OCI-LY7 (cell line): Measurements from ENCODE around the gene SOX13. TPM values are rescaled to one million over a fixed set of nuclear protein-coding genes. Genes with fewer than 3 reads are reported as not detected.

ENCODE experiments used
- BruUV-seq: library from RNA; stranded (reverse); fragments of 400-500 nt; replicated peaks from 2 replicates; lab custom pipeline; 2021; lab: Mats Ljungman, UMichigan
- CTCF ChIA-PET: fragments of 300-600 bp; sonication (Branson Sonifier 250); formaldehyde crosslinking; loops from one replicate; lab custom pipeline; 2022; ENCODE audit warnings: antibody characterized with exemption; ENCODE audit not compliant: unreplicated experiment; lab: Charles Lee
- POLR2A ChIA-PET: fragments of 300-600 bp; sonication (Branson Sonifier 250); formaldehyde crosslinking; loops from one replicate; lab custom pipeline; 2022; ENCODE audit warnings: antibody characterized with exemption; lab: Charles Lee
- DNase-seq: peaks from one replicate; pipeline ENCODE4 v3.0.0-alpha.2; 2015; ENCODE audit warnings: low spot score
- H2AFZ ChIP-seq: fragments of 200-600 bp; sonication (generic), shearing (Covaris generic); 2 replicates; pipeline ENCODE4 v1.6.1; 2014; ENCODE audit warnings: mild to moderate bottlenecking, antibody characterized with exemption, low read length, moderate library complexity
- H3K27ac ChIP-seq: fragments of 200-600 bp; sonication (generic); 2 replicates; pipeline ENCODE4 v1.5.1; 2014; ENCODE audit warnings: mixed run types, low read depth, mild to moderate bottlenecking, moderate library complexity, low read length, inconsistent platforms; ENCODE audit not compliant: poor library complexity, severe bottlenecking
- H3K36me3 ChIP-seq: fragments of 200-600 bp; sonication (generic); 2 replicates; pipeline ENCODE4 v1.6.1; 2014; ENCODE audit warnings: mild to moderate bottlenecking, antibody characterized with exemption, low read length, moderate library complexity, mixed read lengths; ENCODE audit not compliant: insufficient read depth
- H3K4me1 ChIP-seq: fragments of 200-600 bp; sonication (generic); 2 replicates; pipeline ENCODE4 v1.5.1; 2014; ENCODE audit warnings: mild to moderate bottlenecking, low read length; ENCODE audit not compliant: insufficient read depth, poor library complexity, severe bottlenecking
- H3K4me2 ChIP-seq: fragments of 200-600 bp; sonication (generic); 2 replicates; pipeline ENCODE4 v1.6.1; 2014; ENCODE audit warnings: mild to moderate bottlenecking, low read length
- H3K4me3 ChIP-seq: fragments of 200-600 bp; sonication (generic); 2 replicates; pipeline ENCODE4 v1.5.1; 2014; ENCODE audit warnings: mild to moderate bottlenecking, low read depth, low read length; ENCODE audit not compliant: poor library complexity, severe bottlenecking
- H3K79me2 ChIP-seq: fragments of 200-600 bp; sonication (generic); 2 replicates; pipeline ENCODE4 v1.6.1; 2016; ENCODE audit warnings: low read depth, mild to moderate bottlenecking, low read length, moderate library complexity, mixed read lengths; ENCODE audit not compliant: insufficient read depth
- H3K9me2 ChIP-seq: fragments of 200-600 bp; sonication (generic); 2 replicates; pipeline ENCODE4 v1.6.1; 2016; ENCODE audit warnings: mild to moderate bottlenecking, low read length, mixed read lengths; ENCODE audit not compliant: insufficient read depth
- H3K9me3 ChIP-seq: fragments of 200-600 bp; sonication (generic); 2 replicates; pipeline ENCODE4 v1.6.1; 2014; ENCODE audit warnings: mild to moderate bottlenecking, mixed run types, low read length, mixed read lengths
- H4K20me1 ChIP-seq: fragments of 200-600 bp; sonication (generic); 2 replicates; pipeline ENCODE4 v1.6.1; 2014; ENCODE audit warnings: mild to moderate bottlenecking, antibody characterized with exemption, low read length, moderate library complexity, mixed read lengths; ENCODE audit not compliant: insufficient read depth
- EZH2phosphoT487 ChIP-seq: fragments of 200-600 bp; sonication (generic); IDR thresholded peaks from 2 replicates; pipeline ENCODE4 v1.6.1; 2018; ENCODE audit warnings: low read depth, borderline replicate concordance, mild to moderate bottlenecking, mixed run types, antibody characterized with exemption, low read length, moderate library complexity, mixed read lengths
- intact Hi-C: fragments of 100-400 bp; cut with micrococcal nuclease; formaldehyde crosslinking; loops from one replicate; pipeline ENCODE4 v1.10.0; 2022; ENCODE audit not compliant: unreplicated experiment
- total RNA-seq, 2 experiments: library from RNA; depleted of rRNA in 1 of 2; stranded (reverse); fragments of >200 nt in 1 of 2; shearing (Covaris generic) in 1 of 2; gene quantifications; 2 replicates each; pipeline ENCODE4 v1.2.3, GENCODE V29; 2014 to 2022
- TF ChIP-seq, protein P1 (sequence below): fragments of 200-600 bp; sonication (generic); conservative IDR thresholded peaks from 2 replicates; pipeline ENCODE4 v1.5.1; 2014; ENCODE audit warnings: mild to moderate bottlenecking, antibody characterized with exemption, low read length, moderate library complexity, mixed read lengths

The SOX13 gene
- total RNA-seq, 2 experiments from 2014 or later: 0.27 TPM; not detected in 1

DNA sequence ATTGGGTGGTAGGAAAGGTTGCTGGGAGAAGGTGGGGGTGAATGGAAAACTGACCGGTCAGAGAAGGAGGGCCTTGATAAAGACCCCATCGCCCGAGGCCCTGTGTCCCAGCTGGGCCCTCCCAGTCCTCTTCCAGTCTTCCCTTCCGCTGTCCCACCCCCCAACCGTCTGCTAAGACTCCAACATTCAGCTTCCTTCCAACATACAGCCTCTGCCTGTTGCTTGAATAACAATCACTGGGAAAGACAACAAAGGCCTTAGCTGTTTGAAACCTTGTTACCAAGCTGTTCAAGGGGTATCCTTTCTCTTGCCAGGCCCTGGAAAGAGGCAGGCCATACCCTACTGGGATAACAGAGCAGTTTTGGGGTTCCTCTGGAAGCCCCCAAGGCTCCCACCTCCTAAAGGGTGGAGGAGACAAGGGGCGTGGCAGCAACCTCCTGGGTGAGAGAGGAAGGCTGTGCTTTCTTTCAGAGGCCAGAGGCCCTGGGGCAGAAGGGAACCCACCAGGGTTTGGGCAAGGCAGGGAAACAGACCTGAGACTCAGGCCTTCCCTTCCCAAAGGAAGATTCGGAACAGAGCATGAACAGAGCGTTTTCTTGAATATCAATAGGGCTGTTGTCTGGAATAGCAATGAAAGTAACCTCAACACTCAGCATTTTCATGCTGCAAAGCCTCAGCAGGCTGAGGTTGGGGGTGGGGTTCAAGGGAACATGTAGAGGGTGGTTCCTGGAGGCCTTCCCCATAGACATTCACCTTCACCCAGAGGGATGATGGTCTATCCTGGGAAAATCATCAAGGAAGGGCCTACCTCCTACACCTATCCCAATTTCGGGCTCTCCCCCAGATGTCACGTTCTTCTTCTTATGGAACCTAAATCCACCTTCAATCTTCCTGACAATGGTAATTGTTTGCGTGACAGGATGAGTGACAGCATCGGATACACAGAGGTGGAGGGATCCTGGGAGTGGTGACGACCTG, 74.8 kb downstream of the SOX13 start:
- CTCF ChIA-PET: no interaction called here
- Histone ChIP-seq H3K4me2 (no peak overlapping the region), H3K27ac (no peak overlapping the region), H3K4me1 (no peaks in the 10 kb centered on the region), H2AFZ (no peak overlapping the region), H3K9me2 (no peaks in the 10 kb centered on the region), H4K20me1 (no peaks in the 10 kb centered on the region), H3K4me3 (no peak overlapping the region), H3K36me3 (no peaks in the 10 kb centered on the region), H3K79me2 (no peaks in the 10 kb centered on the region), H3K9me3 (no peaks in the 10 kb centered on the region)
- TF ChIP-seq, protein P1, sequence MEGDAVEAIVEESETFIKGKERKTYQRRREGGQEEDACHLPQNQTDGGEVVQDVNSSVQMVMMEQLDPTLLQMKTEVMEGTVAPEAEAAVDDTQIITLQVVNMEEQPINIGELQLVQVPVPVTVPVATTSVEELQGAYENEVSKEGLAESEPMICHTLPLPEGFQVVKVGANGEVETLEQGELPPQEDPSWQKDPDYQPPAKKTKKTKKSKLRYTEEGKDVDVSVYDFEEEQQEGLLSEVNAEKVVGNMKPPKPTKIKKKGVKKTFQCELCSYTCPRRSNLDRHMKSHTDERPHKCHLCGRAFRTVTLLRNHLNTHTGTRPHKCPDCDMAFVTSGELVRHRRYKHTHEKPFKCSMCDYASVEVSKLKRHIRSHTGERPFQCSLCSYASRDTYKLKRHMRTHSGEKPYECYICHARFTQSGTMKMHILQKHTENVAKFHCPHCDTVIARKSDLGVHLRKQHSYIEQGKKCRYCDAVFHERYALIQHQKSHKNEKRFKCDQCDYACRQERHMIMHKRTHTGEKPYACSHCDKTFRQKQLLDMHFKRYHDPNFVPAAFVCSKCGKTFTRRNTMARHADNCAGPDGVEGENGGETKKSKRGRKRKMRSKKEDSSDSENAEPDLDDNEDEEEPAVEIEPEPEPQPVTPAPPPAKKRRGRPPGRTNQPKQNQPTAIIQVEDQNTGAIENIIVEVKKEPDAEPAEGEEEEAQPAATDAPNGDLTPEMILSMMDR: no peak
- no peak for TF ChIP-seq EZH2phosphoT487
- no TSS peak for BruUV-seq
- DNase-seq: no peak
- intact Hi-C loops: no loop called here
- POLR2A ChIA-PET: no interaction called here

DNA sequence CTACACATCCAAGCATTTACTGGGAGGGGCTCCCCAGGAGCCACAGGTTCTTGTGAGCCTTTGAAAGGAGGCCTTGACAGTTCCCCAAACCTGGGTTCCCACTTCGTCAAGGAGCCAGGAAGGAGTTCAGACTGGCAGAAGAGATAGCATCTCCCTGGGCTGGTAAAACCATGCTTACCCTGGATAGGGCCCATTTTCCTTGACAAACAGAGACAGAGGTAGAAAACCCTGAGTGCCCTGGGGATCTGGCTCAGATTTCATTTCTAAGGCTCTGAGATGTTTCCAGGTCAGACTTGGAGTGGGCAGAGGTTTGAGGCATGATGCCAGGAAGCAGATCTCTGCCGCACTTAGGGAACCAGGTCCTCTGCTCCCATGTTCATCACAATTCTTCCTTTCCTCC, 76.2 kb downstream of the SOX13 start:
- no peaks in the 10 kb centered on the region for H3K36me3 ChIP-seq
- no peaks in the 10 kb centered on the region for H3K9me3 ChIP-seq
- H4K20me1 ChIP-seq: no peaks in the 10 kb centered on the region
- no peaks in the 10 kb centered on the region for H3K79me2 ChIP-seq
- no peaks in the 10 kb centered on the region for H3K4me1 ChIP-seq
- no peak for DNase-seq
- CTCF ChIA-PET: no interaction called here
- no peak overlapping the region for H3K4me3 ChIP-seq
- no peak overlapping the region for H3K27ac ChIP-seq
- POLR2A ChIA-PET: no interaction called here
- no peak for TF ChIP-seq EZH2phosphoT487
- intact Hi-C loops: no loop called here
- no peaks in the 10 kb centered on the region for H3K9me2 ChIP-seq
- H2AFZ ChIP-seq: no peak overlapping the region
- H3K4me2 ChIP-seq: no peak overlapping the region
- BruUV-seq: no TSS peak

DNA sequence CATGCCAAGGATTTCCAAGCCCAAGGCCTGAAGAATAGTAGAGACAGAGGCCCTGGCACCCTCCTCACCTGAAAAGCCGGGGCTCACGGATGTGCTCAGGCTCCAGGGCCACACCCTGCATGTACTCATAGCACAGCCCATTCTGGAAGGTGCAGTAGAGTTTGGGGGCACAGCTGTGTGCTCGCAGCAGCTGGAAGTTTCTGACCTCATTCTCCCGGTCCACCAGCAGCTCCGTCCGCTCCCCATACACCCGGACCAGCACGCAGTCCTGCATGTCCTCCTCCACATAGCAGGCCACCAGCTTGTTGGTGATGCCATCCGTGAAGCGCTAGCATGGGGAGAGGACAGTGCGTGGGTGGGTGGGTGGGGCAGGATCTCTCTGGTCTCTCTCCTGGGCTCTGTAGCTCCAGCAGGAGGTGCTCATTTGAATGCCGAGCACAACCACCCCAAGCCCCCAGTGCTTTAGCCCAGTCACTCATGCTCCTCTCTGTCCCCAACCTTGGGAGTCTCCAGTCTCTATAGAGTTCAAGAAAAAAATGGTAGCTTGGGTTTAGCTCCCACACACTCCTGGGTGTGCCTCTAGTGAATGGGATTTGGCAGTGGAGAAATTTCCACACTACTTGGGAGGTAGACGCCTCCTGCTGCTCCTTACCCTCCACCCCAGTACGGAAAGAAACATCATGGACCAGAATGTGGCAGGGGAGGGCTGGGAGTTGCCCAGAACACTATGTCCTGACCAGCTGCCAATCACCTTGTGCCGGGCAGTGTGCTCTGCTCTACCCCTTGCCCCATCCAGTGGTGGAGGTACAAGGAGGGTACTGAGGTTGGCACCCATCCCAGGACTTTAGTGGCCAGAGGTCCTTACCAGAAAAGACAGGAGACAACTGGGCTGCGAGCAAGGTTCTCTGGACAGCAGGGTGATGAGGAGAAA, 77.0 kb downstream of the SOX13 start:
- H3K79me2 ChIP-seq: no peaks in the 10 kb centered on the region
- no peak overlapping the region for H3K27ac ChIP-seq
- BruUV-seq: no TSS peak
- H2AFZ ChIP-seq: no peak overlapping the region
- no peaks in the 10 kb centered on the region for H3K4me1 ChIP-seq
- no peak for DNase-seq
- ChIA-PET CTCF (no interaction called here), POLR2A (no interaction called here)
- no peaks in the 10 kb centered on the region for H4K20me1 ChIP-seq
- no peak overlapping the region for H3K4me3 ChIP-seq
- H3K4me2 ChIP-seq: no peak overlapping the region
- intact Hi-C loops: no loop called here
- no peaks in the 10 kb centered on the region for H3K36me3 ChIP-seq
- TF ChIP-seq, protein P1: no peak
- no peak for TF ChIP-seq EZH2phosphoT487
- no peaks in the 10 kb centered on the region for H3K9me2 ChIP-seq
- no peaks in the 10 kb centered on the region for H3K9me3 ChIP-seq
